ENCODE measurements around the gene ARL4D.

GRCh38 chr17:43402078-43402477 is 3.3 kb downstream of the ARL4D start:
- no peak for TF ChIP-seq CTCF (conservative IDR thresholded peaks at IDR 0.05)
- no peak for TF ChIP-seq EZH2 (IDR thresholded peaks at IDR 0.05; ENCODE audit: low read depth)
